GM12878 (cell line): ENCODE measurements around the gene DNAJC6. TPM values are rescaled to one million over a fixed set of nuclear protein-coding genes. Genes with fewer than 3 reads are reported as not detected.

ENCODE experiments used
- ATAC-seq: fragments of 200-7000 bp; cut with Tn5 transposase; 3 replicates; pipeline ENCODE4 v1.9.1; 2020; ENCODE audit warnings: mild to moderate bottlenecking, moderate library complexity
- BruUV-seq: library from RNA; stranded (reverse); fragments of 400-500 nt; replicated peaks from 2 replicates; lab custom pipeline; 2021; lab: Mats Ljungman, UMichigan
- CTCF ChIA-PET: fragments of 300-600 bp; sonication (Branson Sonifier 250); formaldehyde crosslinking; extraction: SDS; loops from one replicate; lab custom pipeline; 2021; ENCODE audit warnings: inconsistent platforms; lab: Yijun Ruan, JAX
- POLR2A ChIA-PET: fragments of 350-600 bp; formaldehyde crosslinking; extraction: SDS; loops from one replicate; lab custom pipeline; 2021; ENCODE audit warnings: inconsistent platforms; lab: Charles Lee
- RAD21 ChIA-PET: fragments of 300-600 bp; sonication (Branson Sonifier 250); formaldehyde crosslinking; loops from one replicate; lab custom pipeline; 2023; ENCODE audit warnings: antibody characterized with exemption; ENCODE audit not compliant: unreplicated experiment; lab: Charles Lee
- SMC1A ChIA-PET: fragments of 300-600 bp; sonication (Branson Sonifier 250); formaldehyde crosslinking; loops from one replicate; lab custom pipeline; 2023; ENCODE audit not compliant: unreplicated experiment, uncharacterized antibody; lab: Charles Lee
- DNase-seq: peaks from one replicate; pipeline ENCODE4 v3.0.0-alpha.2; 2011; ENCODE audit warnings: low read depth, low spot score
- FAIRE-seq: peaks from 3 replicates; lab custom pipeline; 2011; peaks lifted over from hg19 to GRCh38; lab: Jason Lieb, UNC
- H2AFZ ChIP-seq: 2 replicates; pipeline ENCODE4 v1.6.0; 2011; ENCODE audit warnings: low read depth, low read length, control low read depth; ENCODE audit not compliant: control insufficient read depth
- H3K27ac ChIP-seq: 2 replicates; pipeline ENCODE4 v1.5.1; 2011; ENCODE audit warnings: control low read depth; ENCODE audit not compliant: control insufficient read depth, insufficient read depth
- H3K27me3 ChIP-seq, 2 experiments: replicated peaks in 1 of 2; 2 replicates each; pipeline versions ENCODE4 v1.6.0 to v1.6.1; 2011; ENCODE audit warnings: low read length in 1 of 2; ENCODE audit not compliant: control insufficient read depth in 2 of 2, insufficient read depth in 2 of 2
- H3K36me3 ChIP-seq, 2 experiments: 2 replicates each; pipeline ENCODE4 v1.5.1; 2011; ENCODE audit warnings: low read length in 1 of 2; ENCODE audit not compliant: control insufficient read depth in 2 of 2, insufficient read depth in 2 of 2
- H3K4me1 ChIP-seq: 2 replicates; pipeline ENCODE4 v1.6.1; 2011; ENCODE audit warnings: mild to moderate bottlenecking, low read length, moderate library complexity, mixed read lengths; ENCODE audit not compliant: control insufficient read depth, insufficient read depth
- H3K4me2 ChIP-seq: 2 replicates; pipeline ENCODE4 v1.6.0; 2011; ENCODE audit warnings: control low read depth; ENCODE audit not compliant: control insufficient read depth, insufficient read depth
- H3K4me3 ChIP-seq: fragments of 200-600 bp; sonication (generic); 2 replicates; pipeline ENCODE4 v1.5.1; 2016
- H3K79me2 ChIP-seq: 2 replicates; pipeline ENCODE4 v1.6.0; 2011; ENCODE audit warnings: low read length; ENCODE audit not compliant: control insufficient read depth, insufficient read depth
- H3K9ac ChIP-seq: 2 replicates; pipeline ENCODE4 v1.8.0; 2011; ENCODE audit warnings: low read length, control low read depth, mixed read lengths; ENCODE audit not compliant: control insufficient read depth, insufficient read depth
- H3K9me3 ChIP-seq: replicated peaks from 3 replicates; pipeline ENCODE4 v1.5.1; 2011; ENCODE audit warnings: mild to moderate bottlenecking, low read length; ENCODE audit not compliant: control insufficient read depth, insufficient read depth
- H4K20me1 ChIP-seq: 2 replicates; pipeline ENCODE4 v1.6.0; 2011; ENCODE audit not compliant: control insufficient read depth, insufficient read depth
- DPF2 ChIP-seq: fragments of 450-650 bp; IDR thresholded peaks from 2 replicates; pipeline ENCODE4 v1.6.1; 2017; ENCODE audit warnings: mild to moderate bottlenecking
- IRF4 ChIP-seq: IDR thresholded peaks from 2 replicates; pipeline ENCODE4 v1.6.1; 2011; ENCODE audit warnings: low read depth, low read length
- MTA3 ChIP-seq: IDR thresholded peaks from 2 replicates; pipeline ENCODE4 v1.6.1; 2012; ENCODE audit warnings: low read length, inconsistent platforms, borderline replicate concordance
- NFIC ChIP-seq: IDR thresholded peaks from 2 replicates; pipeline ENCODE4 v1.6.1; 2012; ENCODE audit warnings: low read depth, mild to moderate bottlenecking, inconsistent platforms, low read length, moderate library complexity
- NFXL1 ChIP-seq: fragments of 450-650 bp; IDR thresholded peaks from 2 replicates; pipeline ENCODE4 v1.6.1; 2017; ENCODE audit warnings: antibody characterized with exemption, mild to moderate bottlenecking, borderline replicate concordance
- NFYA ChIP-seq: IDR thresholded peaks from 2 replicates; pipeline ENCODE4 v1.6.1; 2011; ENCODE audit warnings: low read depth, mild to moderate bottlenecking, low read length, improper control_type of control experiment, borderline replicate concordance
- POU2F2 ChIP-seq: IDR thresholded peaks from 3 replicates; pipeline ENCODE4 v1.6.1; 2011; ENCODE audit warnings: low read depth, mild to moderate bottlenecking, low read length, borderline replicate concordance
- RAD21 ChIP-seq: IDR thresholded peaks from 2 replicates; pipeline ENCODE4 v1.6.1; 2011; ENCODE audit warnings: mild to moderate bottlenecking, low read depth, low read length, moderate library complexity; ENCODE audit not compliant: insufficient read depth
- SIX5 ChIP-seq: IDR thresholded peaks from 2 replicates; pipeline ENCODE4 v1.6.1; 2011; ENCODE audit warnings: mild to moderate bottlenecking, low read depth, low read length, moderate library complexity; ENCODE audit not compliant: severe bottlenecking
- STAT1 ChIP-seq: fragments of 450-650 bp; conservative IDR thresholded peaks from 2 replicates; pipeline ENCODE4 v1.6.1; 2014; ENCODE audit warnings: antibody characterized with exemption, mild to moderate bottlenecking
- WGBS: methylation state at CpG from one replicate; pipeline ENCODE4 v1.1.6; 2016; ENCODE audit warnings: low lambda C conversion rate; ENCODE audit not compliant: insufficient replicate concordance, insufficient coverage; ENCODE audit errors: missing lambda C conversion rate; 5-methylcytosine and 5-hydroxymethylcytosine counted together
- in situ Hi-C: fragments of 300-500 bp; cut with MboI; formaldehyde crosslinking; loops from 9 replicates; pipeline ENCODE4 v1.14.3; 2018; ENCODE audit warnings: mixed read lengths
- intact Hi-C: fragments of 100-400 bp; cut with micrococcal nuclease; formaldehyde crosslinking; loops from one replicate; pipeline ENCODE4 v1.14.2; 2022; ENCODE audit not compliant: unreplicated experiment
- polyA plus RNA-seq, 11 experiments: library from polyadenylated mRNA; depleted of rRNA in 4 of 11; unstranded in 6 of 11; stranded (reverse) in 5 of 11; fragments of >200 nt; fragmentation: Nextera tagmentation in 4 of 11; fragmentation: Illumina TruSeq in 1 of 11; extraction: Ambion mirVana in 4 of 11; extraction: Trizol in 1 of 11; gene quantifications; 1 replicate in 1 of 11; 2 replicates in 10 of 11; pipeline versions ENCODE4 v1.2.1 to v1.2.3, GENCODE V29; 2011 to 2016; ENCODE audit warnings: inconsistent platforms in 2 of 11, missing spikeins in 2 of 11, low read depth in 1 of 11
- total RNA-seq, 4 experiments: library from RNA; depleted of rRNA in 3 of 4; stranded (reverse); fragments of >200 nt in 3 of 4; fragmentation: Illumina TruSeq in 1 of 4; extraction: Trizol in 1 of 4; gene quantifications; 2 replicates each; pipeline versions ENCODE4 v1.2.1 to v1.2.3, GENCODE V29; 2013 to 2021
- TF ChIP-seq, protein P1 (sequence below): fragments of 450-650 bp; formaldehyde crosslinking; IDR thresholded peaks from 2 replicates; pipeline ENCODE4 v1.5.0; 2022; ENCODE audit warnings: mild to moderate bottlenecking, missing genetic modification characterization
- TF ChIP-seq, protein P2 (sequence below): IDR thresholded peaks from 2 replicates; pipeline ENCODE4 v1.6.1; 2012; ENCODE audit warnings: mild to moderate bottlenecking, low read depth, low read length
- TF ChIP-seq, protein P3 (sequence below): fragments of 150-350 bp; IDR thresholded peaks from 2 replicates; pipeline ENCODE4 v1.6.1; 2014; ENCODE audit warnings: mild to moderate bottlenecking, low read depth, low read length
- TF ChIP-seq, protein P4 (sequence below): IDR thresholded peaks from 2 replicates; pipeline ENCODE4 v1.6.1; 2011; ENCODE audit warnings: mild to moderate bottlenecking, low read depth, low read length, moderate library complexity; ENCODE audit not compliant: insufficient replicate concordance

Gene DNAJC6
- total and polyA plus RNA-seq, 10 of the 15 experiments (the other 5 are each of a cell fraction or from before 2014, with no cell fraction given) = 0.08 to 4.3 (median 2.7) TPM

DNA sequence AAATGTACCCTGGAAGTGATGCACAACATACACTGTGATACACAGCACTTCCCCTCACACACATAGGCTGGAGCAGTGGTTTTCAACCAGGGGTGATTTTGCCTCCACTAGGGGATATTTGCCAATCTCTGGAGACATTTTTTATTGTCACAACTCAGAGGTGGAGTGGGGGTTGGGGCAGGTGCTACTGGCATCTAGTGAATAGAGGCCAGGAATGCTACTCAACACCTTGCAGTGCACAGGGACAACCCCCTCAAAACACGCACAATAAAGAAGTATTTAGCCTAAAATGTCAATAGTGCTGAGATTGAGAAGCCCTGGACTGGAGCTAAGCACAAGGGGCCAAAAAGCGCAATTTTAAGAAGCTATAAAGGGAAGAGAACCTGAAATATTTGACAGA lies 54.1 kb downstream of the DNAJC6 start:
- in situ Hi-C loops = no loop called here
- FAIRE-seq = no peak
- no peak for TF ChIP-seq NFYA
- no peak for TF ChIP-seq NFXL1
- TF ChIP-seq MTA3 = no peak
- TF ChIP-seq, protein P1, sequence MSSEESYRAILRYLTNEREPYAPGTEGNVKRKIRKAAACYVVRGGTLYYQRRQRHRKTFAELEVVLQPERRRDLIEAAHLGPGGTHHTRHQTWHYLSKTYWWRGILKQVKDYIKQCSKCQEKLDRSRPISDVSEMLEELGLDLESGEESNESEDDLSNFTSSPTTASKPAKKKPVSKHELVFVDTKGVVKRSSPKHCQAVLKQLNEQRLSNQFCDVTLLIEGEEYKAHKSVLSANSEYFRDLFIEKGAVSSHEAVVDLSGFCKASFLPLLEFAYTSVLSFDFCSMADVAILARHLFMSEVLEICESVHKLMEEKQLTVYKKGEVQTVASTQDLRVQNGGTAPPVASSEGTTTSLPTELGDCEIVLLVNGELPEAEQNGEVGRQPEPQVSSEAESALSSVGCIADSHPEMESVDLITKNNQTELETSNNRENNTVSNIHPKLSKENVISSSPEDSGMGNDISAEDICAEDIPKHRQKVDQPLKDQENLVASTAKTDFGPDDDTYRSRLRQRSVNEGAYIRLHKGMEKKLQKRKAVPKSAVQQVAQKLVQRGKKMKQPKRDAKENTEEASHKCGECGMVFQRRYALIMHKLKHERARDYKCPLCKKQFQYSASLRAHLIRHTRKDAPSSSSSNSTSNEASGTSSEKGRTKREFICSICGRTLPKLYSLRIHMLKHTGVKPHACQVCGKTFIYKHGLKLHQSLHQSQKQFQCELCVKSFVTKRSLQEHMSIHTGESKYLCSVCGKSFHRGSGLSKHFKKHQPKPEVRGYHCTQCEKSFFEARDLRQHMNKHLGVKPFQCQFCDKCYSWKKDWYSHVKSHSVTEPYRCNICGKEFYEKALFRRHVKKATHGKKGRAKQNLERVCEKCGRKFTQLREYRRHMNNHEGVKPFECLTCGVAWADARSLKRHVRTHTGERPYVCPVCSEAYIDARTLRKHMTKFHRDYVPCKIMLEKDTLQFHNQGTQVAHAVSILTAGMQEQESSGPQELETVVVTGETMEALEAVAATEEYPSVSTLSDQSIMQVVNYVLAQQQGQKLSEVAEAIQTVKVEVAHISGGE = no peak
- TF ChIP-seq, protein P2, sequence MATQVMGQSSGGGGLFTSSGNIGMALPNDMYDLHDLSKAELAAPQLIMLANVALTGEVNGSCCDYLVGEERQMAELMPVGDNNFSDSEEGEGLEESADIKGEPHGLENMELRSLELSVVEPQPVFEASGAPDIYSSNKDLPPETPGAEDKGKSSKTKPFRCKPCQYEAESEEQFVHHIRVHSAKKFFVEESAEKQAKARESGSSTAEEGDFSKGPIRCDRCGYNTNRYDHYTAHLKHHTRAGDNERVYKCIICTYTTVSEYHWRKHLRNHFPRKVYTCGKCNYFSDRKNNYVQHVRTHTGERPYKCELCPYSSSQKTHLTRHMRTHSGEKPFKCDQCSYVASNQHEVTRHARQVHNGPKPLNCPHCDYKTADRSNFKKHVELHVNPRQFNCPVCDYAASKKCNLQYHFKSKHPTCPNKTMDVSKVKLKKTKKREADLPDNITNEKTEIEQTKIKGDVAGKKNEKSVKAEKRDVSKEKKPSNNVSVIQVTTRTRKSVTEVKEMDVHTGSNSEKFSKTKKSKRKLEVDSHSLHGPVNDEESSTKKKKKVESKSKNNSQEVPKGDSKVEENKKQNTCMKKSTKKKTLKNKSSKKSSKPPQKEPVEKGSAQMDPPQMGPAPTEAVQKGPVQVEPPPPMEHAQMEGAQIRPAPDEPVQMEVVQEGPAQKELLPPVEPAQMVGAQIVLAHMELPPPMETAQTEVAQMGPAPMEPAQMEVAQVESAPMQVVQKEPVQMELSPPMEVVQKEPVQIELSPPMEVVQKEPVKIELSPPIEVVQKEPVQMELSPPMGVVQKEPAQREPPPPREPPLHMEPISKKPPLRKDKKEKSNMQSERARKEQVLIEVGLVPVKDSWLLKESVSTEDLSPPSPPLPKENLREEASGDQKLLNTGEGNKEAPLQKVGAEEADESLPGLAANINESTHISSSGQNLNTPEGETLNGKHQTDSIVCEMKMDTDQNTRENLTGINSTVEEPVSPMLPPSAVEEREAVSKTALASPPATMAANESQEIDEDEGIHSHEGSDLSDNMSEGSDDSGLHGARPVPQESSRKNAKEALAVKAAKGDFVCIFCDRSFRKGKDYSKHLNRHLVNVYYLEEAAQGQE = no peak
- TF ChIP-seq, protein P3, sequence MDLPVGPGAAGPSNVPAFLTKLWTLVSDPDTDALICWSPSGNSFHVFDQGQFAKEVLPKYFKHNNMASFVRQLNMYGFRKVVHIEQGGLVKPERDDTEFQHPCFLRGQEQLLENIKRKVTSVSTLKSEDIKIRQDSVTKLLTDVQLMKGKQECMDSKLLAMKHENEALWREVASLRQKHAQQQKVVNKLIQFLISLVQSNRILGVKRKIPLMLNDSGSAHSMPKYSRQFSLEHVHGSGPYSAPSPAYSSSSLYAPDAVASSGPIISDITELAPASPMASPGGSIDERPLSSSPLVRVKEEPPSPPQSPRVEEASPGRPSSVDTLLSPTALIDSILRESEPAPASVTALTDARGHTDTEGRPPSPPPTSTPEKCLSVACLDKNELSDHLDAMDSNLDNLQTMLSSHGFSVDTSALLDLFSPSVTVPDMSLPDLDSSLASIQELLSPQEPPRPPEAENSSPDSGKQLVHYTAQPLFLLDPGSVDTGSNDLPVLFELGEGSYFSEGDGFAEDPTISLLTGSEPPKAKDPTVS = no peak
- TF ChIP-seq STAT1 = no peak
- TF ChIP-seq, protein P4, sequence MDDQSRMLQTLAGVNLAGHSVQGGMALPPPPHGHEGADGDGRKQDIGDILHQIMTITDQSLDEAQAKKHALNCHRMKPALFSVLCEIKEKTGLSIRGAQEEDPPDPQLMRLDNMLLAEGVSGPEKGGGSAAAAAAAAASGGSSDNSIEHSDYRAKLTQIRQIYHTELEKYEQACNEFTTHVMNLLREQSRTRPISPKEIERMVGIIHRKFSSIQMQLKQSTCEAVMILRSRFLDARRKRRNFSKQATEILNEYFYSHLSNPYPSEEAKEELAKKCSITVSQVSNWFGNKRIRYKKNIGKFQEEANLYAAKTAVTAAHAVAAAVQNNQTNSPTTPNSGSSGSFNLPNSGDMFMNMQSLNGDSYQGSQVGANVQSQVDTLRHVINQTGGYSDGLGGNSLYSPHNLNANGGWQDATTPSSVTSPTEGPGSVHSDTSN = no peak
- no peak for TF ChIP-seq RAD21
- TF ChIP-seq POU2F2 = no peak
- TF ChIP-seq IRF4 = no peak
- TF ChIP-seq DPF2 = no peak
- TF ChIP-seq NFIC = no peak
- no peak for TF ChIP-seq SIX5

More for the DNA sequence above, 54.1 kb downstream of the DNAJC6 start:
- RAD21 ChIA-PET = no interaction called here
- H3K9ac ChIP-seq = no peak overlapping the region
- H3K4me1 ChIP-seq = no peaks in the 10 kb centered on the region
- no peaks in the 10 kb centered on the region for H3K27me3 ChIP-seq
- no peak overlapping the region for H3K27ac ChIP-seq
- H3K36me3 ChIP-seq = no peaks in the 10 kb centered on the region
- POLR2A ChIA-PET = no interaction called here
- H3K9me3 ChIP-seq = no peaks in the 10 kb centered on the region
- BruUV-seq = no TSS peak
- no peak for DNase-seq
- CTCF ChIA-PET = interaction anchor here (0.6 kb wide), 1 partner anchor 23 kb away, joined by 3 read pairs; no protein-coding TSS in a partner anchor
- WGBS = 64% methylated on average over 2 of the region's 2 CpGs
- H3K79me2 ChIP-seq = no peaks in the 10 kb centered on the region
- SMC1A ChIA-PET = no interaction called here
- no peak overlapping the region for H3K4me3 ChIP-seq
- H2AFZ ChIP-seq = no peak overlapping the region
- intact Hi-C loops = no loop called here
- no peaks in the 10 kb centered on the region for H4K20me1 ChIP-seq
- H3K4me2 ChIP-seq = no peak overlapping the region
- ATAC-seq = no peak
